Iris pigment epithelial cell (primary cell): ENCODE results near the gene ATRN.
"Not testable (repeated sequence)": the region's sequence is repeated elsewhere in the genome, so short reads cannot be mapped to it uniquely, and the experiment has no call there.

Experiments used
- DNase-seq: peaks from one replicate; pipeline ENCODE4 v3.0.0-alpha.2; 2011; ENCODE audit warnings: low read depth

The ATRN gene

GRCh38 chr20:3515379-3516170, 44.8 kb downstream of the ATRN start:
- DNase-seq = peak; percentile 6

GRCh38 chr20:3521852-3522740, 51.3 kb downstream of the ATRN start:
- DNase-seq = no peak

GRCh38 chr20:3524696-3525095, 53.9 kb downstream of the ATRN start:
- not testable (repeated sequence) for DNase-seq

DNA sequence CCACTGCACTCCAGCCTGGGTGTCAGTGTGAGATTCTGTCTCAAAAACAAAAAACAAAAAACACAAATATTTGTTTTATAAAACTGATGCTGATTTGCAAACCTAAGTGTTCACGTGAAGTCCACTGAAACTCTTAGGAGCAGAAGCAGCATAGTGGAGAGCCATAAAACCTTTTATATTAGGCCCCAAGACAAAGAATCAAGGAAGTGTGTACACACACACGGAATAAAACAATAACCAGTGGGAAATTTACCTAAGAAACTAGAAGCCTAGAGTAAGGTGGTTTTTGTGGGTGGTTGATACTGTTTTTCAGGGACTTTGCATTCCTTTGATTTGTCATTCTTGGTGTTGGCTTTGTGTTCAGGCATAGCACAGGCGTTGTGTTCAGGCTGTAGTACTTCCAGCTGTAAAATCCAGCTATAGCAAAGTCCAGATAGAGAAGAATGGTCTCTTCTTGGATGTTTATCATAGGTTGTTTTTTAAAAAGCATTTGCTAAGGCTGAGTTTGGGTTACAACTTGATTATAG, 61.3 kb downstream of the ATRN start:
- DNase-seq = no peak

GRCh38 chr20:3537733-3538132, 66.9 kb downstream of the ATRN start:
- not testable (repeated sequence) for DNase-seq

DNA sequence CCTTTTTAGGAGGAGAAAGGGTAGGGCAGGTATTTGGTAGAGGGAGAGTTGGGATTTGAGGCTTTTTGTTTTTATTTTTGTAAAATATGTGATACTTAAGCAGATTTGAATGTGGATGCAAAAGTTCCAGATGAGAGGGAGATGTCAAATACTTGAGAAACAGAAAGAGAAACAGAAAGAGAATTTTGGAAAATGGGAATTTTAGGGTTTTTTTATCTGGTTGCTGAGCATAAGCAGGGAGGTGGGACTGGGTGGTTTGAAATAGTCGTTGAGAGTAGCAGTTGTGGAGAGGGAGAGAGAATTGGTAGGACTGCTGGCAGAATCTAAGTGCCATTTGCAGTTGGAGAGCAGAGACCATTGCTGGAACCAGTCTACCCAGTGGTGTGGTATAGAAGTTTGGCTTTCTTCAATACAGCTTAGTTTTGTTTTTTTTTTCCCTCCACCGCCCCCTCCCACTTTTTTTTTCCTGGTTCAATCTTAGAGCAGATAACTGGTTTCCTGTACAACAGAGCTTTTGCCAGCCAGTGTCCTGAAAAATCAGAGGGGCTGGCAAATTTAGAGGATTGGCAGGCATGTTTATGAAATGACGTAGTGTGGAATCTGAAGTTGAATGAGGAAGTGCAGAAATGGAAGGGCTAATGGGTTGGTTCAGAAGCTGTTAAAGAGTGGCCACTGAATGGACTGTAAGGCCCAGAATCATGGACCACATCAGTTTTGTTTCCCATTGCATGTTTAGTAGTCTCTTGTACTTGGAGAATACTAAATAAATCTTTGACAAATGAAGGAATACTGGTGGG, 68.7 kb downstream of the ATRN start:
- no peak for DNase-seq

- DNase-seq = no peak
Measured at GRCh38 chr20:3541887-3542721, 71.3 kb downstream of the ATRN start.

GRCh38 chr20:3543901-3544507, 73.2 kb downstream of the ATRN start:
- peak; percentile 86 for DNase-seq

GRCh38 chr20:3545401-3545925, 74.6 kb downstream of the ATRN start:
- DNase-seq = no peak

GRCh38 chr20:3547906-3548305, 77.1 kb downstream of the ATRN start:
- DNase-seq = no peak

DNA sequence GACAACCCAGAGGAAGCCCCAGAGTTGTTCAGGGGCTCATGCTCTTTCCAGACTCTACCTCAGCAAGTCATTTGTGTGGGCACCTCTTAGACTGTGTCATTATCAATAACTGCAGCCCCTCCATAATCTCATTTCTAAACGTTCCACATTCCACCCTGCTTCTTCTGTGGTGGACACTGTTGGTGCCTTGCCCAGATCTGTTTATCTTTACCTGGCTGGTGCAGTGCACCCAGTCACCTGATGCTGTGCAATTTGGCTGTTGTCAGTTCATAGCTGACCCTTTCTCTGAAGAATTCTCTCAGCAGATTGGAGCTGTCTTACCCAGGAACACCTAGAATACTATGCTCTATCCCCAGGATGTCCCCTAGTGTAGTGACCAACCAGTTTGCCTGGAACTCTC, 80.0 kb downstream of the ATRN start:
- no peak for DNase-seq

- peak; percentile 48 for DNase-seq
Measured at GRCh38 chr20:3551681-3552434, 81.0 kb downstream of the ATRN start.

DNA sequence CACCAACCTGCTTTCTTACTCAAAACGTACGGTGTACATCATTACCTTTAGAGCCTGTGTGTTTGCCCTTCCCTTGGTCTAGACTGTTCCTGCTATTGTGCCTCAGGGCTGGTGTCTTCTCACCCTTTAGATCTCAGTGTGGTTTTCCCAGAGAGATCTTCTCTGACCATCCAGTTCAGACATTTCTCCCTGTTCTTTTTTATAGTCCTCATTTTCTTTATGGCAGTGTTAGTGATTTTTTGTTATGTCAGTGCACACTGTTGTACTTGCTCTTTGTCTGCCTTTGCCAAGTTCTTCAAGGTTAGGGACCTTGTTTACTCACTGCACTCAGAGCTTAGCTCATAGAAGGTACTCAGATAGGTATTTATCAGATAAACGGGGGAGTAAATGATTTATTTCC, 82.8 kb downstream of the ATRN start:
- no peak for DNase-seq

DNA sequence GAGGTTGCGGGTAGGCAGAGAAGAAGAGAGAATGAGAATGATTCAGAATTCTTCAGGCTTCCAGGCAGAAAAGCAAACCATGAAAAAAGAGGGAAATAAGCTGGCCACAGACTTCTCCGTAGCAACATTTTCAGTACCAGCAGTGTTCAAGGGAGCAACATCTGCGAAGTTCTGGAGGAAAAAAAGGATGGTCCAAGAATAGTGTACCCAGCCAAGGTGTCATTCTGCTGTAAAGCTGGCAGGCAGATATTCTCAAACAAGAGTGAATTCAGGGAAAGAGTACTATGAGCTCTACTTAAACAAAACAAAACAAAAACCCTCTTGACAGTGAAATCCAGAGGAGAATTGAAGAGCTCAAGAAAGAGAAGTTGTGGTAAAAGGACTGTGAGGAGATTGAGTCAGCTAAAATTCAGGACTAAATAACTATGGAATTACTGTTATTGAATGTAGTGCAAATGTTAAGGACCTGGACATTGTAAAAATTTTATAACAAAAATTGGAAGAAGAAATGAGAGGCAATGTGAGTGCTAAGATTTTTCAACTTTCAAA, 86.5 kb downstream of the ATRN start:
- no peak for DNase-seq

DNA sequence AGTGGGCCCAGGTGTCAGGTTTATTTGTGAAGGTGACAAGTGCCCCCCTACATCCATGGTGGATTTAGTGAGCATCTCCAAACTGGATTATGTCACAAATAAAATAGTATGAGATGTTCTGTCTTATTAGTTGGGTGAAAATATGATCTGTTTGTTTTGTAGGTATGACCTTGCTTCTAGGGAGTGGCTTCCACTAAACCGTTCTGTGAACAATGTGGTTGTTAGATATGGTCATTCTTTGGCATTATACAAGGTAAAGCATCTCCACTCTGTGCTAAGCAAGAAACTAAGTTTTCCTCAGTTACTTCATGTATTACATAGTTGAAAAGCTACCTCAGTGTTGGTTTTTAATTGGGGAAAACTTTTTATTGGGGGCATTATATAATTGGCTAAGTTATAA, 88.4 kb downstream of the ATRN start:
- no peak for DNase-seq

GRCh38 chr20:3559637-3560036, 88.8 kb downstream of the ATRN start:
- no peak for DNase-seq

- no peak for DNase-seq
Measured at GRCh38 chr20:3560162-3560561, 89.3 kb downstream of the ATRN start.

DNA sequence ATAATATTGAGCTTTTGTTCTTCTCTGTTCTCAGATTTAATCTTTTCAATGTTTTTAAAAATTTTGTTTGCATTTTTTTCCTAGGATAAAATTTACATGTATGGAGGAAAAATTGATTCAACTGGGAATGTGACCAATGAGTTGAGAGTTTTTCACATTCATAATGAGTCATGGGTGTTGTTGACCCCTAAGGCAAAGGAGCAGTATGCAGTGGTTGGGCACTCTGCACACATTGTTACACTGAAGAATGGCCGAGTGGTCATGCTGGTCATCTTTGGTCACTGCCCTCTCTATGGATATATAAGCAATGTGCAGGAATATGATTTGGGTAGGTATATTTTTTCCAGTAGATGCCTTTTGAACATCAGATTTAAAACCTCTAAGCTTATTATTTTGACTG, 89.8 kb downstream of the ATRN start:
- DNase-seq = peak; percentile 6

DNA sequence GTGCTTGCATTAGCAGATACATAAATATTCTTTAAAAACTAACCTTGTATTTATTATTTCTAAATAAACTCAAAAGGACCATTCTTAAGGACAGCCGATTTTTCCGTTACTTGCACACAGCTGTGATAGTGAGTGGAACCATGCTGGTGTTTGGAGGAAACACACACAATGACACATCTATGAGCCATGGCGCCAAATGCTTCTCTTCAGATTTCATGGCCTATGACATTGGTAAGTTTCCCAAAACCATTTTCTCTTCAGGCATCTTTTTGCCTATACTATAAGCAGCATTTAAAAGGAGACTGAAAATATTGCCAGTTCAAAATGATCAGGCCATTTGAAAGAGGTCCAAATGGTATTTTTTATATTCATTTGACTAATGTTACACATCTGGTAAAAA, 92.3 kb downstream of the ATRN start:
- no peak for DNase-seq
